GM18511 (cell line): Measurements from ENCODE around the gene TPD52L1.
"Not testable (repeated sequence)": the region's sequence is repeated elsewhere in the genome, so short reads cannot be mapped to it uniquely, and the experiment has no call there.

Experiments
- ATAC-seq: cut with Tn5 transposase; IDR thresholded peaks from one replicate; pipeline ENCODE4 v1.9.1; 2021; ENCODE audit warnings: mild to moderate bottlenecking, moderate library complexity; ENCODE audit not compliant: unreplicated experiment

Gene TPD52L1

GRCh38 chr6:125138083-125138482 lies 15.5 kb upstream of the TPD52L1 start:
- no peak for ATAC-seq

GRCh38 chr6:125140808-125141207 lies 12.8 kb upstream of the TPD52L1 start:
- no peak for ATAC-seq

- ATAC-seq = no peak
These were observed 11.0 kb upstream of the TPD52L1 start for GRCh38 chr6:125142618-125143017.

GRCh38 chr6:125144822-125145221 lies 8.8 kb upstream of the TPD52L1 start:
- no peak for ATAC-seq

- ATAC-seq = no peak
These were observed 4.1 kb upstream of the TPD52L1 start for GRCh38 chr6:125149256-125150144.

- no peak for ATAC-seq
These were observed 1.9 kb upstream of the TPD52L1 start for GRCh38 chr6:125151700-125152099.

- no peak for ATAC-seq
These were observed 666 bp downstream of the TPD52L1 start for GRCh38 chr6:125154118-125154760.

- no peak for ATAC-seq
These were observed 1.2 kb downstream of the TPD52L1 start for GRCh38 chr6:125154761-125155135.

- ATAC-seq = no peak
These were observed 1.8 kb downstream of the TPD52L1 start for GRCh38 chr6:125155344-125155743.

- ATAC-seq = no peak
These were observed 2.9 kb downstream of the TPD52L1 start for GRCh38 chr6:125156496-125156895.

GRCh38 chr6:125157280-125157679 lies 3.7 kb downstream of the TPD52L1 start:
- no peak for ATAC-seq

- ATAC-seq = no peak
These were observed 4.2 kb downstream of the TPD52L1 start for GRCh38 chr6:125157725-125158124.

GRCh38 chr6:125163339-125163738 lies 9.8 kb downstream of the TPD52L1 start:
- not testable (repeated sequence) for ATAC-seq

- no peak for ATAC-seq
These were observed 10.2 kb downstream of the TPD52L1 start for GRCh38 chr6:125163811-125164210.

- no peak for ATAC-seq
These were observed 11.1 kb downstream of the TPD52L1 start for GRCh38 chr6:125164696-125165095.

- ATAC-seq = no peak
These were observed 11.7 kb downstream of the TPD52L1 start for GRCh38 chr6:125165256-125165655.

GRCh38 chr6:125165776-125166175 lies 12.2 kb downstream of the TPD52L1 start:
- no peak for ATAC-seq

- no peak for ATAC-seq
These were observed 13.1 kb downstream of the TPD52L1 start for GRCh38 chr6:125166711-125167110.

- ATAC-seq = no peak
These were observed 14.0 kb downstream of the TPD52L1 start for GRCh38 chr6:125167579-125167978.

GRCh38 chr6:125169058-125169457 lies 15.5 kb downstream of the TPD52L1 start:
- no peak for ATAC-seq

- no peak for ATAC-seq
These were observed 15.9 kb downstream of the TPD52L1 start for GRCh38 chr6:125169522-125169921.

GRCh38 chr6:125170376-125170775 lies 16.8 kb downstream of the TPD52L1 start:
- ATAC-seq = no peak
